GM23248 (cell line): ENCODE results near the gene ARHGEF1.

Experiments
- EZH2 ChIP-seq: fragments of 200-600 bp; sonication (generic); IDR thresholded peaks from 2 replicates; pipeline ENCODE4 v1.6.1; 2018; ENCODE audit warnings: antibody characterized with exemption, mild to moderate bottlenecking; ENCODE audit not compliant: insufficient read depth, poor library complexity, severe bottlenecking
- EZH2phosphoT487 ChIP-seq: fragments of 200-600 bp; sonication (generic); IDR thresholded peaks from 2 replicates; pipeline ENCODE4 v1.6.1; 2018; ENCODE audit warnings: antibody characterized with exemption, moderate library complexity, mild to moderate bottlenecking, low read depth; ENCODE audit not compliant: insufficient read depth

- TF ChIP-seq EZH2phosphoT487 (no peak), EZH2 (no peak)
Observed at GRCh38 chr19:41861846-41862245, 21.1 kb upstream of the ARHGEF1 start.
